ENCODE results near the gene GINS2.

The GINS2 gene

DNA sequence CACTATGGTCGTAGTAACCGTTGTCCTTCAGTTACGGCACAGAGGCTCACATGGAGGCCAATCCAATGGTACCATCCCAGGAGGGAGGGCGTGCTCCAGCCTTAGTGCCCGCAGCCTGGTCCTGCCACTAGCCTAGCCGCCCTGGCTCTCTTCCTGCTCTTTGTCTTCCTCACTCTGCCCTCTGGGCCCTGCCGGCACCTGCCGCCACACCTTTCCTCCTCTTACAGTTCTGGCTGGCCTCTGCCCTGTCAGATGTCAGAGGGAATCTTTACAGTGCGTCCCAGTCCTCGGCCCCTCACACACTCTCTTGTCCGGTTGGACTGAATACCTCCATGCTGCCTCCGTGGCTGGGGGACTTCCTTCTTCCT is 23.4 kb downstream of the GINS2 start:
- DNase-seq (no peak), ATAC-seq (replicated peaks) (no peak)
- H3K4me1 Mint-ChIP-seq (ENCODE audit: low read depth in 2 of 2) = no peaks in the 10 kb centered on the region
- H3K36me3 Mint-ChIP-seq (ENCODE audit: insufficient read depth) = peaks cover 53% of the 10 kb centered on the region
- H3K27me3 Mint-ChIP-seq = no peaks in the 10 kb centered on the region
- no peaks in the 10 kb centered on the region for H3K9me3 Mint-ChIP-seq
- peak overlapping the region in 1 of 2 donors; percentile 71 for H3K27ac Mint-ChIP-seq
- H3K4me3 Mint-ChIP-seq = no peak overlapping the region

DNA sequence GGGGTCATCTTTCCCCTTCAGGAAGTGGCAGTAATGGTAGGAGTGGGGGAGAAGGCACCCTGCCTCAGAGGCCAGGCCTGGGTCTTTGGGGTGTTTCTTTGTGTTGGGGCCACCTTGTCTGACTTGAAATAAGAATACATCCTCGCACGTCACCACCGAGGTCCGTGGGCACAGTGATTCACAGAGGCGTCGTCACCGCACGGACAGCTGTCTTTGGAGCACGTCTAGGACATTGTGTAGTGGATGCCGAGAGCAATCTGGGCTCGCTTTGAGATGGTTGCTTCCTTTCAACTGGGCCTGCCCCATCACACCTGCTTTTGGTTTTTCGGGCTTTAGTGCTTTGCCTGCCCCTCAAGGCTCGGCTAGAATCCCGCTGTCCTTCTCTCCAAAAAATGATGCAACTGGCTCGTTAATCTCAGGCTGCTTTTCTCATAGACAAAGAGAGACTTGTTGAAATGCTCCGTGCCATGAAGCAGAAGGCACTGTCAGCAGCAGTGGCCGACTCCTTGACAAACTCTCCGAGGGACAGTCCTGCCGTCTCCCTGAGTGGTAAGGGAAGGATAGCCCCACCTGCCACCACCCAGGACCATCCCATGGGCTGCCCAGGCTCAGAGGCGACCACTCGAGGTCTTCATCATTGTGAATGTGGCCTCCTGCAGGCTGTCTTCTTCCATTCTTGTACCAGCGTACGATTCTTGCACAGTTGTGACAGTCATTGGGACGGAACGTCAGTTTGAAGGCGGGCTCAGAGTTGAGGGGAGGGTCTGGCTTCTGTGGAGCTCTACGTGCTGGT is 24.0 kb downstream of the GINS2 start:
- H3K9me3 Mint-ChIP-seq = no peaks in the 10 kb centered on the region
- H3K4me1 Mint-ChIP-seq (ENCODE audit: low read depth in 2 of 2) = peaks cover 2% of the 10 kb centered on the region in 2 donors
- ATAC-seq (replicated peaks) (no peak), DNase-seq (no peak)
- no peak overlapping the region for H3K4me3 Mint-ChIP-seq
- H3K27me3 Mint-ChIP-seq = no peaks in the 10 kb centered on the region
- peaks cover 54% of the 10 kb centered on the region for H3K36me3 Mint-ChIP-seq (ENCODE audit: insufficient read depth)
- no peak overlapping the region for H3K27ac Mint-ChIP-seq

DNA sequence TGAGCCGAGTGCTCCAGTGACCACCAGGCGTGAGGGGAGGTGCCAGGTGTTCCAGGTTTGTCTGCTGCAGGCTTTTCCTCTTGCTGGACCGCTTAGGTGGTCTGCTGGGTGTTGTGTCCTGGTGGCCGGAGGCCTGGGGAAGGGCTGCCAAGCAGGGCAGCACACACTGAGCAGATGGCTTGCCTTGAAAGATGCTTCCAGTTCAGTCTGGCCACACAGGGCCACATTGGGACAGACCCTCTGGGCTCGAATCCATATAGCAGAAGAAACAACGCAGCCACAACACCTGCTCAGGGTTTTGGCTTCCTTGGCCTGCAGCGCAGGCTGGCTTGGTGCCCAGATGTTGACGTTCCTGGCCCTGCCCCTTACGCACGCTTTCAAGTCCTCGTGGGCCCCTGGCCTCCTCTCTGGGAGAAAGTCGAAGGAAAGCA is 24.8 kb downstream of the GINS2 start:
- ATAC-seq (replicated peaks) (no peak), DNase-seq (no peak)
- Mint-ChIP-seq H3K36me3 (ENCODE audit: insufficient read depth) (peaks cover 48% of the 10 kb centered on the region), H3K27me3 (no peaks in the 10 kb centered on the region), H3K27ac (no peak overlapping the region), H3K4me3 (no peak overlapping the region), H3K9me3 (no peaks in the 10 kb centered on the region), H3K4me1 (ENCODE audit: low read depth in 2 of 2) (peaks cover 2 to 5% of the 10 kb centered on the region in 2 donors)

DNA sequence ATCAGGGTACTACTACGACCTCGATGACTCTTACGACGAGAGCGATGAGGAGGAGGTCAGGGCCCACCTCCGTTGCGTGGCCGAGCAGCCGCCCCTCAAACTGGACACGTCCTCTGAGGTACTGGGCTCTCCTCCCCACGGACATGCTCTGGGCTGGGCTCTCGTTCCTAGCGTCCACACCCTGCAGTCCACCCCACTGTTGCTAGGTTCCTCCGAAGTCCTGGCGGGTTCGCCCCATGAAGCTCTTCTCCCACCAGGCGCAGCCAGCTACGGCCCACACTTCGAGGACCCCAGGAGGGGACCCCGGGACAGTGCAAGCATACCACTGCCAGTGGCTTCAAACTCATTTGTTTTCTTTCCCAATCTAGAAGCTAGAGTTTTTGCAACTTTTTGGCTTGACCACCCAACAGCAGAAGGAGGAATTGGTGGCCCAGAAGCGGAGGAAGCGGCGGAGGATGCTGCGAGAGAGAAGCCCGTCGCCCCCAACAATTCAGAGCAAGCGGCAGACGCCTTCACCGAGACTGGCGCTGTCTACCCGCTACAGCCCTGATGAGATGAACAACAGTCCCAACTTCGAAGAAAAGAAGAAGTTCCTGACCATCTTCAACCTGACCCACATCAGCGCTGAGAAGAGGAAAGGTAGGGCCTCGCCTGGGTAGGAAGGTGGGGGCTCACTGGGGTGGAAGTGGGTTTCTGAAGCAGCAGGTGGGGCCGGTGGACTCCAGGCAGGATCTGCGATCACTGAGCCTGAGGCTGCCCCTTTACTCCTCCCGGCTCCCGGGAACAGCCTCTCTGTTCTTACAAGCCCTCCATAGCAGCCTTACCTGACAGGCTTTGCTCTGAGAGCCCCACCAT is 25.6 kb downstream of the GINS2 start:
- Mint-ChIP-seq H3K4me3 (no peak overlapping the region), H3K27me3 (no peaks in the 10 kb centered on the region), H3K36me3 (ENCODE audit: insufficient read depth) (peaks cover 44% of the 10 kb centered on the region), H3K9me3 (no peaks in the 10 kb centered on the region), H3K27ac (no peak overlapping the region), H3K4me1 (ENCODE audit: low read depth in 2 of 2) (peaks cover 2 to 5% of the 10 kb centered on the region in 2 donors)
- DNase-seq (no peak), ATAC-seq (replicated peaks) (no peak)

DNA sequence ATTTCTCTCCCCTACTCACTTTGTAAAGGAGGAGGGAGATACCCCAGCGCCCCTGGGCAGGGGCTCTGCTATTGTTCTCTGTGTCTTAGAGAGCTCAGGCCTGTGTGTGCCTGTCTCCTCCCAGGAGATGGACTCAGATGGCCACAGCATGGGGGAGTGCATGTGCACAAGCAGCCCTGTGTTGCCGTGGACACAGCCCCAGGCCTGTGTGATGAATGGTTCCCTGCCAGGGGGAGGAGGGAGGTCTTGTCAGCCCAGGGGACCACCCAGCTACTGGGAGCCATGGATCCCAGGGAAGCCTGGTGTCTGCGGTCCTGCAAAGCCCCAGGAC is 26.3 kb downstream of the GINS2 start:
- Mint-ChIP-seq H3K4me1 (ENCODE audit: low read depth in 2 of 2) (peaks cover 2 to 5% of the 10 kb centered on the region in 2 donors), H3K36me3 (ENCODE audit: insufficient read depth) (peaks cover 43% of the 10 kb centered on the region), H3K9me3 (no peaks in the 10 kb centered on the region), H3K27me3 (no peaks in the 10 kb centered on the region), H3K4me3 (no peak overlapping the region), H3K27ac (no peak overlapping the region)
- DNase-seq (no peak), ATAC-seq (replicated peaks) (no peak)

DNA sequence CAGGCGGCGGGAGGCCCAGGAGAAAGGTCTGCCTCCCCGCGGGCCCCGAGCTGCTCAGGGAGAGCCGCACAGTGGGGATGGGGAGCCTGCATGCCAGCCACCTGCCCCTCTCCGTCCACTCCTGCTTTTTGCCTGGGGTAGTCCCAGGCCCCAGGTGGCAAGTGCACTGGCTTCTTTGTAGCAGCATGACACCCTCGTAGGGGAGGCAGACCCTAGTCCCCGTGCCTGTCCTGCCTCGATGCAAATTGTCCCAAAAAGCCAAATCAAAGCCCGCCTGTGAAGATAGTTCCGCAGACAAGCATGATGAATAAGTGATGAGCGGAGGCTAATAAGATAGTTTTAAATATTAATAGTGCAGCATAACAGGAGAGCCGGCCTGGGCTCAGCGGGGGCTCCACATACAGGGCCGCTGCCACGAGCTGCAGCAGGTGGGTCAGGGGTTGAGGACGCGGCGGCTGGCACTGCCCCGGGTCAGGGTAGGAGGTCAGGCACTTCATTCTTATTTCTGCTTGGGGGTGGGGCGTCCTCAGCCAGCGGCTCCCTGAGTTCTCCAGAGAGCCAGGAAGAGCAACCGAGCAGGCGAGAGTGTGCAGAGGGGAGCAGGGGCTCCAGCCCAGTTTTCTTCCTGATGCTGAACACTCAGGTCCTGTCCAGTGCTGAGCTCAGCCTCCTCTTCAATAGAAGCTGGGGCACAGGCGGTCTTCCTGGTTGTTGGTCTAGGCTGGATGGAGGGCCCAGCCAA is 26.8 kb downstream of the GINS2 start:
- Mint-ChIP-seq H3K4me1 (ENCODE audit: low read depth in 2 of 2) (peaks cover 2 to 5% of the 10 kb centered on the region in 2 donors), H3K36me3 (ENCODE audit: insufficient read depth) (peaks cover 43% of the 10 kb centered on the region), H3K4me3 (no peak overlapping the region)

DNA sequence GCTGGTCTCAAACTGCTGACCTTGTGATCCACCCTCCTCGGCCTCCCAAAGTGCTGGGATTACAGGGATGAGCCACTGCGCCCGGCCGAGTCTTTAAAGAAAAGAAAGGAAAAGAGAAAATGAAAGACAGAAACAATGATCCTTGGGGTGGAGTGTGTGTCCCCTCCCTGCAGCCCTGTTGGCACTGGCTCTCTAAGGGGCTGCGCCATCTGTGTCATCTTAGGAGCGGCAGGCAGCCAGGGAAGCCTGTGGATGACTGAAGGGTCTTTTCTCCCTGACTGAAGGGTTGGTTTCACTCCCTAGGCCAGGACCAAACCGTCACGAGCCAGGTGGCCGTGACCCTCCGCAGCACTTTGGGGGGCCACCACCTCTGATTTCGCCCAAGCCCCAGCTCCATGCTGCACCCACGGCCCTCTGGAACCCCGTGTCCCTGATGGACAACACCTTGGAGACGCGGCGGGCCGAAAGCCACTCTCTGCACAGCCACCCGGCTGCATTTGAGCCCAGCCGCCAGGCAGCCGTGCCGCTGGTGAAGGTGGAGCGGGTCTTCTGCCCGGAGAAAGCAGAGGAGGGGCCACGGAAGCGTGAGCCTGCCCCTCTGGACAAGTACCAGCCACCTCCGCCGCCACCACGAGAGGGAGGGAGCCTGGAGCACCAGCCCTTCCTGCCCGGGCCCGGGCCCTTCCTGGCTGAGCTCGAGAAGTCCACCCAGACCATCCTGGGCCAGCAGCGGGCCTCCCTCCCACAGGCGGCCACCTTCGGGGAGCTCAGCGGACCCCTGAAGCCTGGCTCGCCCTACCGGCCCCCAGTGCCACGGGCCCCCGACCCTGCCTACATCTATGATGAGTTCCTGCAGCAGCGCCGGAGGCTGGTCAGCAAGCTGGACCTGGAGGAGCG is 27.7 kb downstream of the GINS2 start:
- H3K4me3 Mint-ChIP-seq = no peak overlapping the region
- H3K27ac Mint-ChIP-seq = no peak overlapping the region
- H3K4me1 Mint-ChIP-seq (ENCODE audit: low read depth in 2 of 2) = peaks cover 2 to 5% of the 10 kb centered on the region in 2 donors
- H3K27me3 Mint-ChIP-seq = no peaks in the 10 kb centered on the region
- H3K36me3 Mint-ChIP-seq (ENCODE audit: insufficient read depth) = peaks cover 50% of the 10 kb centered on the region
- no peak for DNase-seq
- H3K9me3 Mint-ChIP-seq = no peaks in the 10 kb centered on the region
- ATAC-seq (replicated peaks) = no peak

More for the DNA sequence above, 26.8 kb downstream of the GINS2 start:
- DNase-seq (no peak), ATAC-seq (replicated peaks) (no peak)
- no peaks in the 10 kb centered on the region for H3K27me3 Mint-ChIP-seq
- H3K27ac Mint-ChIP-seq = no peak overlapping the region
- no peaks in the 10 kb centered on the region for H3K9me3 Mint-ChIP-seq

DNA sequence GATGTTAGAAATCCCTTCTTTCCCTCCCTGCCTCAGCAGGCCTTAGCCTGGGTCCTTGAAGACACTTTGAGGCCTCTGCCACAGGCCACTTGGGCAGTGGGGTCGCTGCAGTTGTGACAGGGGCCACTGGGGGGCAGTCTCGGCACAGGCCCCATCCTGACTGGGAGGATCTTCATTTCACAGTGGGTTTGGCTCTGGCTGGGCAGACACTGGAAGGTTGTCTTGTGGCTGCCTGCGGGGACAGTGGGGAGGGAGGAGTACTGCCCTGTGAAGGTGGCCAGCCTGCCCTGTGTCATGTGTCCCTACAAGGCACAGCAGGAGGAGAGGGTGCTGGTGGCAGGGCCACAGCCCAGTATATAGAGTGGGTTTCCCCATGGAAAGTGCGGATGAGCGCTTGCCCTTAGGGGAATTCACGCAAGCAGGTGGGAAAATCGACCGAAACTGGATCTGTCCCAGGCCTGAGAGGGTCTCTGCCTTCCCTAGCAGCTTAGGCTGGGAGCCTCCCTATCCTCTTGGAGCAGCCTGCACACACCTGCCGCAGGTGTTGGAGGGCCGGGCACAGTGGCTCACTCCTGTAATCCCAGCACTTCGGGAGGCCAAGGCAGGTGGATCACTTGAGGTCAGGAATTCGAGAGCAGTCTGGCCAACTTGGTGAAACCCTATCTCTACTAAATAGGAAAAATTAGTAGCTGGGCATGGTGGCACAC is 28.8 kb downstream of the GINS2 start:
- ATAC-seq (replicated peaks) = peak; percentile 84
- DNase-seq = peak; percentile 54 to 64 (median 58)
- Mint-ChIP-seq H3K4me3 (no peak overlapping the region), H3K36me3 (ENCODE audit: insufficient read depth) (peaks cover 54% of the 10 kb centered on the region), H3K4me1 (ENCODE audit: low read depth in 2 of 2) (peaks cover 2 to 5% of the 10 kb centered on the region in 2 donors), H3K27me3 (no peaks in the 10 kb centered on the region), H3K27ac (peak overlapping the region; percentile 77 to 79), H3K9me3 (no peaks in the 10 kb centered on the region)

DNA sequence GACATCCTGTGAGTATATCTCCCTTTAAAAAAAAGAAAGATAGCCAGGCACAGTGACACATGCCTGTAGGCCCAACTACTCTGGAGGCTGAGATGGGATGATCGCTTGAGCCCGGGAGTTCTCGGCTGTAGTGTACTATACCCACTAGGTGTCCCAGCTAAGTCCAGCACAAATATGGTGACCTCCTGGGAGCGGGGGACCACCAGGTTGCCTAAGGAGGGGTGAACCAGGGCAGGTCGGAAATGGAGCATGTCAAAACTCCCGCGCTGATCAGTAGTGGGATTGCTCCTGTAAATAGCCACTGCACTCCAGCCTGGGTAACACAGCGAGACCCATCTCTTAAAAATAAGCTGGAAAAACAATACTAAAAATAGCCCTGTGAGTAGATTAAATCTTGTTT is 29.4 kb downstream of the GINS2 start:
- H3K4me1 Mint-ChIP-seq (ENCODE audit: low read depth in 2 of 2) = peaks cover 2 to 5% of the 10 kb centered on the region in 2 donors
- DNase-seq = no peak
- peak overlapping the region; percentile 77 to 79 for H3K27ac Mint-ChIP-seq
- H3K36me3 Mint-ChIP-seq (ENCODE audit: insufficient read depth) = peaks cover 57% of the 10 kb centered on the region
- no peaks in the 10 kb centered on the region for H3K9me3 Mint-ChIP-seq
- H3K4me3 Mint-ChIP-seq = no peak overlapping the region
- H3K27me3 Mint-ChIP-seq = no peaks in the 10 kb centered on the region
- ATAC-seq (replicated peaks) = no peak

DNA sequence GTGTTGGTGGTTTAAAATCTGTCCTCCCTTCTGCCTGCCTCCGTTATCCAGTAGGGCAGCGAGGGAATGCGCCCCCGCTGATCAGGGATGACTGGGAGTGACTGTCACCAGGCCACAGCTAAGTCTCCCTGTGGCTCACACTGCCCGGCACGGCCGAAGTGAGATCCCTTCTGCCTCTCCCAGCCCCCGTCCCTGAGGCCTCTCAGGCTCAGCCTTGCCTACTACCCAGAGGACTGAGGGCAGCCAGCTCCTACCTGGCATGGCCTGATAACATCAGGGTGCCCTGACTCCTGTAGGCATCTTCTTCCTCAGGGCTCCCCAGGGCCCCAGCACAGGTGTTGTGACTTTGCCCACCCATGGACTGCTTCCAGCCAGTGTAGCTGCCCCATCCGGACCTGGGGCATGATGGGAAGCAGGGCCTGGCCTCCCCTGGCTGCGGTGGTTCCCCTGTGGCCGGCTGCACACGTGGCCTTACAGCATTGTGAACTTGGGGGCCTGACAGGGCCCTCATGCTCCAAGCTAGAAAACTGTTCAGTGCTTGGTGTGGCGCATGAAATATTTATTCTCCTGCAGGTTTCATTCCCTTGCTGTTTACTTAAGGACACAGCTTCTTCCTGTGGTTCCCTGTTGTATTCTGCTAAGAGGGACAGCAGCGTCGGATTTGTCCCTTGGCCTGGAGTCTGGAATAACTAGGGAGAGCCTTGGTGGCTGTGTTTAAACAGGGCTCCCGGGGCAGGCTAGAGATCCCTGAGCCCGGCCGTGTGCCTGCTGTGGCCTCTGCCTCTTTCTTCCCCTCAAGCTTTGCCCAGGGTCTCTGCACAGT is 30.0 kb downstream of the GINS2 start:
- Mint-ChIP-seq H3K27ac (peak overlapping the region in 1 of 2 donors; percentile 53), H3K9me3 (no peaks in the 10 kb centered on the region), H3K36me3 (ENCODE audit: insufficient read depth) (peaks cover 54% of the 10 kb centered on the region), H3K27me3 (no peaks in the 10 kb centered on the region), H3K4me1 (ENCODE audit: low read depth in 2 of 2) (peaks cover 2 to 5% of the 10 kb centered on the region in 2 donors), H3K4me3 (no peak overlapping the region)
- ATAC-seq (replicated peaks) (no peak), DNase-seq (no peak)

DNA sequence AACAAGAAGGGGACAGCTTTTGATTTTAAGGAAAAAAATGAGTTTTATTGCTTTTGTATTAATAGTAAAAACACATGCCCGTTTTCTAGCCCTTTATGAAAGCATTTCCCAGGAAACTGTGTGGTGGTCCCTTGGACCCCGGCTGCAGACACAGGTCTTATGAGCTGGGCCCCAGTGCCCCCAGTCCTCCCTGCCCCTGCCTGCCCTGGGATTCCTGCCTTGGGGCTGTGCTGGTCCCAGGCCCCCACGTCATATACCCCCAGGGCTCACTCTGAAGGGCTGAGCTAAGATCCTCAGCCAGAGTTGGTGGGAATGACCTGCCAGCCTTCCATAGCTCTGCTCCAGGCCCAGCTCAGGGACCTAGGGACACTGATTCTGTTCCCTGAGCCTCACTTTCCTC is 30.8 kb downstream of the GINS2 start:
- peak overlapping the region in 1 of 2 donors; percentile 53 for H3K27ac Mint-ChIP-seq
- H3K36me3 Mint-ChIP-seq (ENCODE audit: insufficient read depth) = peaks cover 48% of the 10 kb centered on the region
- no peaks in the 10 kb centered on the region for H3K9me3 Mint-ChIP-seq
- DNase-seq (no peak), ATAC-seq (replicated peaks) (no peak)
- H3K4me3 Mint-ChIP-seq = no peak overlapping the region
- peaks cover 2 to 5% of the 10 kb centered on the region in 2 donors for H3K4me1 Mint-ChIP-seq (ENCODE audit: low read depth in 2 of 2)
- no peaks in the 10 kb centered on the region for H3K27me3 Mint-ChIP-seq

DNA sequence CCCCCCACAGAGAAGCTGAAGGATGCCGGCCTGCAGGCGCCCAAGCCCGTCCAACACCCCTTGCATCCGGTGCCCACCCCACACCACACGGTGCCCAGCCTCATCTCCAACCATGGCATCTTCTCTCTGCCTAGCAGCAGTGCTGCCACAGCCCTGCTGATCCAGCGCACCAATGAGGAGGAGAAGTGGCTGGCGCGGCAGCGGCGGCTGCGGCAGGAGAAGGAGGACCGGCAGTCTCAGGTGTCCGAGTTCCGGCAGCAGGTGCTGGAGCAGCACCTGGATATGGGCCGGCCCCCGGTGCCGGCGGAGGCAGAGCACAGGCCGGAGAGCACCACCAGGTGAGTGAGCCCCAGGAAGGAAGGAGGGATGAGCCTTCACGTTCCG is 31.5 kb downstream of the GINS2 start:
- H3K9me3 Mint-ChIP-seq = no peaks in the 10 kb centered on the region
- H3K27ac Mint-ChIP-seq = no peak overlapping the region
- H3K36me3 Mint-ChIP-seq (ENCODE audit: insufficient read depth) = peaks cover 52% of the 10 kb centered on the region
- DNase-seq (no peak), ATAC-seq (replicated peaks) (no peak)
- H3K4me1 Mint-ChIP-seq (ENCODE audit: low read depth in 2 of 2) = peaks cover 4 to 5% of the 10 kb centered on the region in 2 donors
- H3K4me3 Mint-ChIP-seq = no peak overlapping the region
- H3K27me3 Mint-ChIP-seq = no peaks in the 10 kb centered on the region
